Measurements from ENCODE around the gene EPAS1. TPM values are rescaled to one million over a fixed set of nuclear protein-coding genes. Genes with fewer than 3 reads are reported as not detected.

Gene EPAS1
- 5.1 and 5.9 TPM in 2 replicates for total RNA-seq
- long read RNA-seq, partial matches to known transcripts = 1 of 3 reads
- long read RNA-seq, other reads (novel, unspliced or antisense) = 1 of 3 reads

GRCh38 chr2:46296840-46297545 lies at the start of gene EPAS1:
EPAS1 (plus strand) TSS chr2:46297407; CDS start chr2:46297912, 505 bp downstream.
- no peaks in the 10 kb centered on the region for H3K36me3 Mint-ChIP-seq (ENCODE audit: insufficient read depth)
- TF ChIP-seq CTCF (IDR thresholded peaks at IDR 0.05; ENCODE audit: unreplicated experiment) = no peak
- peaks cover 88% of the 10 kb centered on the region for H3K27me3 Mint-ChIP-seq
- H3K9me3 Mint-ChIP-seq (ENCODE audit: low read depth) = no peaks in the 10 kb centered on the region
- H3K27ac Mint-ChIP-seq = peak within 1 kb of the TSS; percentile 63
- H3K4me3 Mint-ChIP-seq (ENCODE audit: low read depth) = peak within 1 kb of the TSS; percentile 90
- peaks cover 23% of the 10 kb centered on the region for H3K4me1 Mint-ChIP-seq (ENCODE audit: low read depth)
- peak; percentile 72 for DNase-seq (ENCODE audit: low spot score, unreplicated experiment)

GRCh38 chr2:46248171-46248570 lies 49.0 kb upstream of the EPAS1 start:
- H3K27ac Mint-ChIP-seq = no peak overlapping the region
- peaks cover 4% of the 10 kb centered on the region for H3K9me3 Mint-ChIP-seq (ENCODE audit: low read depth)
- no peaks in the 10 kb centered on the region for H3K36me3 Mint-ChIP-seq (ENCODE audit: insufficient read depth)
- H3K4me3 Mint-ChIP-seq (ENCODE audit: low read depth) = no peak overlapping the region
- DNase-seq (ENCODE audit: low spot score, unreplicated experiment) = no peak
- no peak for TF ChIP-seq CTCF (IDR thresholded peaks at IDR 0.05; ENCODE audit: unreplicated experiment)
- H3K27me3 Mint-ChIP-seq = peaks cover 9% of the 10 kb centered on the region
- H3K4me1 Mint-ChIP-seq (ENCODE audit: low read depth) = no peaks in the 10 kb centered on the region

- Mint-ChIP-seq H3K9me3 (ENCODE audit: low read depth) (peaks cover 4% of the 10 kb centered on the region), H3K4me1 (ENCODE audit: low read depth) (no peaks in the 10 kb centered on the region), H3K27me3 (peaks cover 9% of the 10 kb centered on the region), H3K4me3 (ENCODE audit: low read depth) (no peak overlapping the region), H3K36me3 (ENCODE audit: insufficient read depth) (no peaks in the 10 kb centered on the region), H3K27ac (no peak overlapping the region)
- no peak for DNase-seq (ENCODE audit: low spot score, unreplicated experiment)
- TF ChIP-seq CTCF (IDR thresholded peaks at IDR 0.05; ENCODE audit: unreplicated experiment) = peak; percentile 8
These were observed 47.6 kb upstream of the EPAS1 start for GRCh38 chr2:46249654-46250053.

GRCh38 chr2:46252891-46253659 lies 44.1 kb upstream of the EPAS1 start:
- TF ChIP-seq CTCF (IDR thresholded peaks at IDR 0.05; ENCODE audit: unreplicated experiment) = no peak
- DNase-seq (ENCODE audit: low spot score, unreplicated experiment) = no peak
- Mint-ChIP-seq H3K27ac (no peak overlapping the region), H3K36me3 (ENCODE audit: insufficient read depth) (no peaks in the 10 kb centered on the region), H3K4me3 (ENCODE audit: low read depth) (no peak overlapping the region), H3K27me3 (peaks cover 9% of the 10 kb centered on the region), H3K4me1 (ENCODE audit: low read depth) (no peaks in the 10 kb centered on the region), H3K9me3 (ENCODE audit: low read depth) (peaks cover 4% of the 10 kb centered on the region)

- Mint-ChIP-seq H3K9me3 (ENCODE audit: low read depth) (peaks cover 1% of the 10 kb centered on the region), H3K27ac (no peak overlapping the region), H3K4me1 (ENCODE audit: low read depth) (no peaks in the 10 kb centered on the region)
These were observed 42.7 kb upstream of the EPAS1 start for GRCh38 chr2:46254474-46254873.

More at GRCh38 chr2:46254474-46254873, 42.7 kb upstream of the EPAS1 start:
- Mint-ChIP-seq H3K36me3 (ENCODE audit: insufficient read depth) (no peaks in the 10 kb centered on the region), H3K27me3 (peaks cover 9% of the 10 kb centered on the region), H3K4me3 (ENCODE audit: low read depth) (no peak overlapping the region)
- no peak for DNase-seq (ENCODE audit: low spot score, unreplicated experiment)
- no peak for TF ChIP-seq CTCF (IDR thresholded peaks at IDR 0.05; ENCODE audit: unreplicated experiment)
